ENCODE data around the gene CXCL6. TPM values are rescaled to one million over a fixed set of nuclear protein-coding genes. Genes with fewer than 3 reads are reported as not detected.

CXCL6 gene
- total RNA-seq, 1 experiment from 2014 or later: 0.17 TPM

DNA sequence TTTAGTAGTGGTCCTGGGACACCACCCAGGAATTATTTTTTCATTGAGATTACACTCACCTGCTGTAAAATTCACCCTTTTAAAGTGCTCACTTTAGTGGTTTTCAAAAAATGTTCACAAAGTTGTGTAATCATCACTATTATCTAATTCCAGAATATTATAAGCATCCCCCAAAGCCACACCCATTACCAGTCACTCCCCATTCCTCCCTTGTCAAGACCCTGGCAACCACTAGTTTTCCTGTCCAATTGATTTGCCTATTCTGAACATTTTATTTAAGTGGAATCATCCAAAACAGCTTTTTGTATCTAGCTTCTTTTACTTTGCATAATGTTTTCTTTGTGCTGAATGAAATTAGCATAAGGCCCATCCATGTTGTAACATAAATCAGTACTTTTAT lies 12.7 kb upstream of the CXCL6 start:
- Histone ChIP-seq H3K4me3 (ENCODE audit: insufficient read depth, low read depth, low read length) (no peak overlapping the region), H3K27me3 (ENCODE audit: control insufficient read depth, insufficient read depth, low read length) (no peaks in the 10 kb centered on the region)

DNA sequence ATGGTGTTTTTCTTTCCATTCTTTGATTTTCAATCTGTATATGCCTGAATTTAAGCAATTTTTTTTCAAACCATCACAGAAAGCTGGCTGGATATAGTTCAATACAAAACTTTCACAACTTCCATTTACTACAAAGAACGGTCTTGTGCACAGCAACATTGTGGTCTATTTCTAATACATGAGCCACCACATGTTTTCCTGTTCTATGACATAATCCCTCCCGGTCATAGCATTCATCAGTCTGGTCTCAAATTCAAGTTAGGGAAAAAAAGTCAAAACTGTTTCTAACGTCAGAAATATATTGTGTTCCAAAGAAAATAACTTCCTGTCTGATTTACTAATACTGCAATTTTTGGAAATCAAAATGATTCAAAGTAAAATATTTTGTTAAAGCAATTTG lies 7.5 kb upstream of the CXCL6 start:
- no peaks in the 10 kb centered on the region for H3K36me3 ChIP-seq (replicated peaks; ENCODE audit: control insufficient read depth, insufficient read depth, low read length)
- H3K4me3 ChIP-seq (ENCODE audit: insufficient read depth, low read depth, low read length): no peak overlapping the region
- DNase-seq: no peak
- H3K27me3 ChIP-seq (ENCODE audit: control insufficient read depth, insufficient read depth, low read length): no peaks in the 10 kb centered on the region

More for the DNA sequence above, 12.7 kb upstream of the CXCL6 start:
- no peak for DNase-seq
- no peaks in the 10 kb centered on the region for H3K36me3 ChIP-seq (replicated peaks; ENCODE audit: control insufficient read depth, insufficient read depth, low read length)

DNA sequence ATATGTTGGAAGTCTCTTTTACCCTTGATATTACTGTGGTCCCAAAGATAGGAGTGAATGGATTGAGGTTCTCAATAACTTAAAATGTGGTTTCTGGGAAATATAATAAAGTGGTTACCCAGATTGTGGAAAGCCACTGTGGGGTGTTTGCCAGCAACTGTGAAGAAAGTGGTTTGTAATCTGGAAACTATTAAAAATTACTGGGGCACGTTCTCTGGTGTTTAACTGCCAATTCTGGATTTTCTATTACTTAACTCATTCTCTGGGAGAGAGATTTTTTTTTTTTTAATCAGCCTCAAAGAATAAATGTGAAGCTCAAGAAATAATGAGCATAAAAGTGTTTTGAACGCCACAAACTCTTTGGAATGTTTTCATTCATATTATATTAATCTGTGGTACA lies 4.9 kb upstream of the CXCL6 start:
- Histone ChIP-seq H3K36me3 (replicated peaks; ENCODE audit: control insufficient read depth, insufficient read depth, low read length) (no peaks in the 10 kb centered on the region), H3K4me3 (ENCODE audit: insufficient read depth, low read depth, low read length) (no peak overlapping the region), H3K27me3 (ENCODE audit: control insufficient read depth, insufficient read depth, low read length) (no peaks in the 10 kb centered on the region; the same call in 1 of the 2 replicates)
- no peak for DNase-seq

- H3K27me3 ChIP-seq (ENCODE audit: control insufficient read depth, insufficient read depth, low read length): peaks cover 10% of the 10 kb centered on the region
- no peak for DNase-seq
- no peak overlapping the region for H3K4me3 ChIP-seq (ENCODE audit: insufficient read depth, low read depth, low read length)
- no peaks in the 10 kb centered on the region for H3K36me3 ChIP-seq (replicated peaks; ENCODE audit: control insufficient read depth, insufficient read depth, low read length)
These were observed 3.7 kb upstream of the CXCL6 start for GRCh38 chr4:73832651-73833237.

DNA sequence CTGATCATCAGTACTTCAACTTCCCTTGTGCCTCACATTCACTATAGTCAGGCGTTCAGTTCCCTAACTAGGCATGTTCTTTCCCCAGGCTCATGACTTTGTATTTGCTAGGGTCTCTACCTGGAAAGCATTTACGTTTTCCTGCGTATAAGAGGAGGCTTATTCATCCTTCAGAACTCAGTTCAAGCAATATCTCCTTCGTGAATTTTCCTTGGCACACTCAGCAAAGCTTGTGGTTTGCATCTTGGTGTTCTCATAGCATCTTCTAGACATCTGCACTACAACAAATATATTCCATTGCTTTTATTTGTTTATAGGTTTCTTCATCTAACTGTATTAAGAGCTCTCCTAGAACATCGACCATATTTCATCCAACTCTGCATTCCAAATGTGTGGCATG lies 2.6 kb downstream of the CXCL6 start:
- Histone ChIP-seq H3K27me3 (ENCODE audit: control insufficient read depth, insufficient read depth, low read length) (peaks cover 15% of the 10 kb centered on the region), H3K4me3 (ENCODE audit: insufficient read depth, low read depth, low read length) (no peak overlapping the region), H3K36me3 (replicated peaks; ENCODE audit: control insufficient read depth, insufficient read depth, low read length) (no peaks in the 10 kb centered on the region)
- DNase-seq: no peak

DNA sequence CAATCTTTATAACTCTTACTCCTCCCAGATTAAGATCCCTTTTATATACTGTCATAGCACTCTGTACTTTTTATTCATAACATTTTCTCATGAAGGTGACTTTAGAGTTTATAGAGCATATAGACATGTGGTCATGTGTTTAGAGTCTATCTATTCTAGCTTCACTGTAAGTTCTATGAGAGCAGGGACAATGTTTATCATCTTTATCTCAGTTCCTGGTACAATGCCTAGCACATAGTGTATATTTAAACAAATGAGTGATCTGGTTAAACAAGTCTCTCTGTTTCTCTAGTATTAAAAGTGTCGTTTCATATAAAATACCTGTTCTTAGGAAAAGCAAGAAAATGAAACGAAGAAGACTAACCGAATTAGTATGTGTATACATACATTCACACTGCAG lies 3.2 kb downstream of the CXCL6 start:
- Histone ChIP-seq H3K36me3 (replicated peaks; ENCODE audit: control insufficient read depth, insufficient read depth, low read length) (no peaks in the 10 kb centered on the region), H3K4me3 (ENCODE audit: insufficient read depth, low read depth, low read length) (no peak overlapping the region), H3K27me3 (ENCODE audit: control insufficient read depth, insufficient read depth, low read length) (peaks cover 15% of the 10 kb centered on the region)
- no peak for DNase-seq

- no peak overlapping the region for H3K4me3 ChIP-seq (ENCODE audit: insufficient read depth, low read depth, low read length)
- peaks cover 15% of the 10 kb centered on the region for H3K27me3 ChIP-seq (ENCODE audit: control insufficient read depth, insufficient read depth, low read length)
- H3K36me3 ChIP-seq (replicated peaks; ENCODE audit: control insufficient read depth, insufficient read depth, low read length): no peaks in the 10 kb centered on the region
- no peak for DNase-seq
These were observed 4.9 kb downstream of the CXCL6 start for GRCh38 chr4:73841243-73841925.

- H3K36me3 ChIP-seq (replicated peaks; ENCODE audit: control insufficient read depth, insufficient read depth, low read length): no peaks in the 10 kb centered on the region
- no peak for DNase-seq
- H3K4me3 ChIP-seq (ENCODE audit: insufficient read depth, low read depth, low read length): no peak overlapping the region
- peaks cover 5% of the 10 kb centered on the region for H3K27me3 ChIP-seq (ENCODE audit: control insufficient read depth, insufficient read depth, low read length)
These were observed 6.2 kb downstream of the CXCL6 start for GRCh38 chr4:73842696-73843095.

GRCh38 chr4:73843369-73843768 lies 6.9 kb downstream of the CXCL6 start:
- no peak for DNase-seq
- peaks cover 2% of the 10 kb centered on the region; the same call in 1 of the 2 replicates for H3K27me3 ChIP-seq (ENCODE audit: control insufficient read depth, insufficient read depth, low read length)
- H3K36me3 ChIP-seq (replicated peaks; ENCODE audit: control insufficient read depth, insufficient read depth, low read length): no peaks in the 10 kb centered on the region
- H3K4me3 ChIP-seq (ENCODE audit: insufficient read depth, low read depth, low read length): no peak overlapping the region

GRCh38 chr4:73844345-73844744 lies 7.9 kb downstream of the CXCL6 start:
- Histone ChIP-seq H3K27me3 (ENCODE audit: control insufficient read depth, insufficient read depth, low read length) (no peaks in the 10 kb centered on the region), H3K36me3 (replicated peaks; ENCODE audit: control insufficient read depth, insufficient read depth, low read length) (no peaks in the 10 kb centered on the region), H3K4me3 (ENCODE audit: insufficient read depth, low read depth, low read length) (no peak overlapping the region)
- no peak for DNase-seq

DNA sequence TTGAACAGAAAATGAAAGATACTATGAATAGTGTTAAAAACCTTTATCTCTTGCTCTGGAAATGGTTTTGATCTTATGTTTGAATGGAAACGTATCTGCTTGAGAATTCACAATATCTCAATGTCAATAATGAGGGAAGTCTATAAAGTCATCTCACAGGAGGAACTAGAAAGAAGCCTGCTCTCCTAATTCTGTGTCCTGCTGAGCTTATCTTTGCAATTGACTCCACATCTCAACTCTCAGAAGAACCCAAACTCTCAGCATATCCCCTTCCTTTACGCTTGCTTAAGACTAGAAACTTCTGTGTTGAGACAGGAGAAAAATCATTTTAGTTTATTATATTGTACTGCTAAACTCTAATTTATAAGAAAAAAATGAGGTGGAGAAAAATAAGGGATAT lies 8.3 kb downstream of the CXCL6 start:
- Histone ChIP-seq H3K4me3 (ENCODE audit: insufficient read depth, low read depth, low read length) (no peak overlapping the region), H3K36me3 (replicated peaks; ENCODE audit: control insufficient read depth, insufficient read depth, low read length) (no peaks in the 10 kb centered on the region), H3K27me3 (ENCODE audit: control insufficient read depth, insufficient read depth, low read length) (no peaks in the 10 kb centered on the region)
- no peak for DNase-seq

DNA sequence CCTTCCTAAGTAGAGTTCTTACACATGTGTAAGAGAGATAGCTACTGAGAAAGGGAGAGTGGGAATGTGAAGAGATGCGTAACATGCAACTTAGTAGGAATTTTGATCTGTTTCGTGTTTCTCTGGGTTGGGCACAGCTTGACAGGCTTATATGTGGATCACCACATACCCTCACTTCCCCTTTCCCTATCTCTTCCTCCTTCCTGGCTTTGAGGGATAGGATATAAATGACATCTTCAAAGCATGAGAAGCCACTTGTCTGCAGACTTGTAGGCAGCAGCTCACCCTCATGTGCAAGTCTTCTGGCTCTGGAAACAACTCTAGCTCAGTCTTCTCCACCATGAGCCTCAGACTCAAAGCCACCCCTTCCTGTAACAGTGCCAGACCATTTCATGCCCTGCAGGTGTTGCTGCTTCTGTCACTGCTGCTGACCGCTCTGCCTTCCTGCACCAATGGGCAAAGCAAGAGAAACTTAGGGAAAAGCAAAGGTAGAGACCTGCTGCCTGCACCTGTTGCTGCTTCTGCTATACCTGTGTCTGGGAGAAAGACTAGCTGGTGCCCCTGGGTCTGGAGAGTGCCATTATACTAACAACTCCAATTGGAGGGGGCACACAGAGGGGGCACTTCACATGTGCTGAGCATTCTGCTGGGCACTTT lies 11.2 kb downstream of the CXCL6 start:
- no peak overlapping the region for H3K4me3 ChIP-seq (ENCODE audit: insufficient read depth, low read depth, low read length)
- H3K27me3 ChIP-seq (ENCODE audit: control insufficient read depth, insufficient read depth, low read length): no peaks in the 10 kb centered on the region
- no peak for DNase-seq
- no peaks in the 10 kb centered on the region for H3K36me3 ChIP-seq (replicated peaks; ENCODE audit: control insufficient read depth, insufficient read depth, low read length)

DNA sequence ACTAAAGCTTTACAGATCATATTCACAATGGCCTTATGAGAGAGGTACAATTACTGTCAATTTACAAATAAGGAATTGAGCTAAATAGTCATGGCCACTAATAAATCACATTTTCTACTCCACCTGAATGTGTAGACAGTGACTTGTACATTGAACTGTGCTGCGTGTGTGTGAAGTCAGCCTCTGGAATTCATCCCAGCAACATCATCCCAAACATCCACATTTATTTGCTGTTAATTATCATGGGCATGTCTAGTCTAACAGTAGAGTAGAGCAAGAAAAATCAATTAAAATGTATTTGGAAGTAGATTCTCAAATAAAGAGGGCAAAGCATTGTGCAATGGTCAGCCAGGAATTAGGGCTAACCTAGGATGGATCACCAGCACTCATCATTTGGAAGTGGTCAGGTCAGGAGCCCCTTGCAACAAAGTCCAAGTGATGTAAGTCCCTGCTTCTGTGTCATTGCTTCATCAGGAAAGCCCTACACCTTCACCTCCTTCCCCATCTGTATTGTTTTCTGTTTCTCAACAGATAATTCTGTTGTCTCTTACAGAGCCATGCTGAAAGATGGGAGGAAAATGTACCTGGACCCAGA lies 11.8 kb downstream of the CXCL6 start:
- no peak for DNase-seq
- Histone ChIP-seq H3K4me3 (ENCODE audit: insufficient read depth, low read depth, low read length) (no peak overlapping the region), H3K27me3 (ENCODE audit: control insufficient read depth, insufficient read depth, low read length) (no peaks in the 10 kb centered on the region; the same call in 1 of the 2 replicates), H3K36me3 (replicated peaks; ENCODE audit: control insufficient read depth, insufficient read depth, low read length) (no peaks in the 10 kb centered on the region)

GRCh38 chr4:73850261-73850970 lies 13.9 kb downstream of the CXCL6 start:
- no peak for DNase-seq
- Histone ChIP-seq H3K27me3 (ENCODE audit: control insufficient read depth, insufficient read depth, low read length) (no peaks in the 10 kb centered on the region; the same call in 1 of the 2 replicates), H3K36me3 (replicated peaks; ENCODE audit: control insufficient read depth, insufficient read depth, low read length) (no peaks in the 10 kb centered on the region), H3K4me3 (ENCODE audit: insufficient read depth, low read depth, low read length) (no peak overlapping the region)

All from H7 (cell line).